ENCODE measurements around the gene OPHN1. TPM values are rescaled to one million over a fixed set of nuclear protein-coding genes. Genes with fewer than 3 reads are reported as not detected.

Gene OPHN1
- total and polyA plus RNA-seq, 10 of the 15 experiments (the other 5 are each of a cell fraction or from before 2014, with no cell fraction given) = under 0.01 to 0.03 (median 0.03) TPM; not detected in 6

DNA sequence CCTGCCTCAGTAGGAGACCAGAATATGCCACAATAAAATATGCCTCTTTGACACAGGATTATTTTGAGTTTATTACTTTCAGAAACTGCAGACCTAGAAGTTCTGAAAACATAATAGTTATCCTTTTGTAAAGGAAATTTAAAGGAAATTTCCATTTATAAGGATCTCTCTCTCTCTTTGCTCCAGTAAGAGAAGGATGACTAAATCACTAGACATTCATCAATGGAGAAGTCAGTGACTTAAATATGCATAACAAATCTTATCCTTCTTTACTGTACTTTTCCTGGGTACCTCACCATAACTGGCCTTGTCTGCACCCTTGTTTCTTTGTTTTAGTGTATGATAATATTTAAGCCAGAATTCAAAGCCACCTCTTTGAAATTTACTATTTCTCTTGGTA lies 28.3 kb upstream of the OPHN1 start:
- POLR2A ChIA-PET = no interaction called here
- H3K4me1 ChIP-seq (ENCODE audit: control insufficient read depth, insufficient read depth, low read length) = no peaks in the 10 kb centered on the region
- no peaks in the 10 kb centered on the region for H3K36me3 ChIP-seq (ENCODE audit: control insufficient read depth in 2 of 2, insufficient read depth in 2 of 2, low read length in 1 of 2)

DNA sequence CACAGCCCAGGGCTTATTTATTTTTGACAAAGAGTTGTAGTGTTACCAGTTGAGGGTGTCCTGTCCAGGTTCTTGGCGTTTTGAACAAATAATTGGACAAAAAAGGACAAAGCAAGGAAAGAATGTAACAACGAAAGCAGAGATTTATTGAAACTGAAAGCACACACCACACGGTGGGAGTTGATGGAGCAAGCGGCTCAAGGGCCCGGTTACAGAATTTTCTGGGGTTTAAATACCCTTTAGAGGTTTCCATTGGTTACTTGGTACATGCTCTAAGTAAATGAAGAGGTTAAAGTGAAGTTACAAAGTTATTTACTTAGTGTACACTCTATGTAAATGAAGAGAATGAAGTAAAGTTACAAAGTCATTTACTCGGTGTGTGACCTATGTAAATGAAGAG lies 27.8 kb upstream of the OPHN1 start:
- Histone ChIP-seq H3K4me2 (ENCODE audit: control insufficient read depth, insufficient read depth) (no peak overlapping the region), H3K4me3 (no peak overlapping the region), H3K27ac (ENCODE audit: control insufficient read depth, insufficient read depth) (no peak overlapping the region), H3K9me3 (replicated peaks; ENCODE audit: control insufficient read depth, insufficient read depth, low read length) (no peaks in the 10 kb centered on the region), H3K36me3 (ENCODE audit: control insufficient read depth in 2 of 2, insufficient read depth in 2 of 2, low read length in 1 of 2) (no peaks in the 10 kb centered on the region), H2AFZ (ENCODE audit: control insufficient read depth, low read depth, low read length) (no peak overlapping the region), H3K4me1 (ENCODE audit: control insufficient read depth, insufficient read depth, low read length) (no peaks in the 10 kb centered on the region), H3K27me3 (replicated peaks in 1 of 2; ENCODE audit: control insufficient read depth in 2 of 2, insufficient read depth in 2 of 2, low read length in 1 of 2) (no peaks in the 10 kb centered on the region), H4K20me1 (ENCODE audit: control insufficient read depth, insufficient read depth) (no peaks in the 10 kb centered on the region), H3K79me2 (ENCODE audit: control insufficient read depth, insufficient read depth, low read length) (no peaks in the 10 kb centered on the region), H3K9ac (ENCODE audit: control insufficient read depth, insufficient read depth, low read length) (no peak overlapping the region)
- POLR2A ChIA-PET = no interaction called here
- BruUV-seq (replicated peaks) = no TSS peak
- FAIRE-seq = no peak
- CTCF ChIA-PET = no interaction called here
- in situ Hi-C loops (cut with MboI) = loop anchor here (10.0 kb wide), 1 partner anchor 266 kb away; no protein-coding TSS in a partner anchor
- DNase-seq (ENCODE audit: low read depth, low spot score) = no peak
- SMC1A ChIA-PET (ENCODE audit: uncharacterized antibody, unreplicated experiment) = no interaction called here
- RAD21 ChIA-PET (ENCODE audit: unreplicated experiment) = no interaction called here
- ATAC-seq = no peak
- intact Hi-C loops (cut with micrococcal nuclease; ENCODE audit: unreplicated experiment) = loop anchor here (10.0 kb wide), 1 partner anchor 1856 kb away; no protein-coding TSS in a partner anchor
- WGBS (ENCODE audit: insufficient coverage, insufficient replicate concordance, low lambda C conversion rate, missing lambda C conversion rate) = 10% methylated on average over 6 of the region's 6 CpGs
- TF ChIP-seq, protein P1, sequence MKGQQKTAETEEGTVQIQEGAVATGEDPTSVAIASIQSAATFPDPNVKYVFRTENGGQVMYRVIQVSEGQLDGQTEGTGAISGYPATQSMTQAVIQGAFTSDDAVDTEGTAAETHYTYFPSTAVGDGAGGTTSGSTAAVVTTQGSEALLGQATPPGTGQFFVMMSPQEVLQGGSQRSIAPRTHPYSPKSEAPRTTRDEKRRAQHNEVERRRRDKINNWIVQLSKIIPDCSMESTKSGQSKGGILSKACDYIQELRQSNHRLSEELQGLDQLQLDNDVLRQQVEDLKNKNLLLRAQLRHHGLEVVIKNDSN (IDR thresholded peaks at IDR 0.05; ENCODE audit: borderline replicate concordance, extremely low read length, insufficient read depth, low read depth, low read length) = no peak
- TF ChIP-seq, protein P2, sequence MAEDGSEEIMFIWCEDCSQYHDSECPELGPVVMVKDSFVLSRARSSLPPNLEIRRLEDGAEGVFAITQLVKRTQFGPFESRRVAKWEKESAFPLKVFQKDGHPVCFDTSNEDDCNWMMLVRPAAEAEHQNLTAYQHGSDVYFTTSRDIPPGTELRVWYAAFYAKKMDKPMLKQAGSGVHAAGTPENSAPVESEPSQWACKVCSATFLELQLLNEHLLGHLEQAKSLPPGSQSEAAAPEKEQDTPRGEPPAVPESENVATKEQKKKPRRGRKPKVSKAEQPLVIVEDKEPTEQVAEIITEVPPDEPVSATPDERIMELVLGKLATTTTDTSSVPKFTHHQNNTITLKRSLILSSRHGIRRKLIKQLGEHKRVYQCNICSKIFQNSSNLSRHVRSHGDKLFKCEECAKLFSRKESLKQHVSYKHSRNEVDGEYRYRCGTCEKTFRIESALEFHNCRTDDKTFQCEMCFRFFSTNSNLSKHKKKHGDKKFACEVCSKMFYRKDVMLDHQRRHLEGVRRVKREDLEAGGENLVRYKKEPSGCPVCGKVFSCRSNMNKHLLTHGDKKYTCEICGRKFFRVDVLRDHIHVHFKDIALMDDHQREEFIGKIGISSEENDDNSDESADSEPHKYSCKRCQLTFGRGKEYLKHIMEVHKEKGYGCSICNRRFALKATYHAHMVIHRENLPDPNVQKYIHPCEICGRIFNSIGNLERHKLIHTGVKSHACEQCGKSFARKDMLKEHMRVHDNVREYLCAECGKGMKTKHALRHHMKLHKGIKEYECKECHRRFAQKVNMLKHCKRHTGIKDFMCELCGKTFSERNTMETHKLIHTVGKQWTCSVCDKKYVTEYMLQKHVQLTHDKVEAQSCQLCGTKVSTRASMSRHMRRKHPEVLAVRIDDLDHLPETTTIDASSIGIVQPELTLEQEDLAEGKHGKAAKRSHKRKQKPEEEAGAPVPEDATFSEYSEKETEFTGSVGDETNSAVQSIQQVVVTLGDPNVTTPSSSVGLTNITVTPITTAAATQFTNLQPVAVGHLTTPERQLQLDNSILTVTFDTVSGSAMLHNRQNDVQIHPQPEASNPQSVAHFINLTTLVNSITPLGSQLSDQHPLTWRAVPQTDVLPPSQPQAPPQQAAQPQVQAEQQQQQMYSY (CRISPR knock-in tag; IDR thresholded peaks at IDR 0.05) = no peak
- TF ChIP-seq ASH2L (IDR thresholded peaks at IDR 0.05; ENCODE audit: borderline replicate concordance, low read depth) (no peak), NBN (IDR thresholded peaks at IDR 0.05) (no peak), SMAD1 (IDR thresholded peaks at IDR 0.05; ENCODE audit: low read depth, partially characterized antibody) (no peak), CREM (IDR thresholded peaks at IDR 0.05; ENCODE audit: low read depth) (no peak), JUND (IDR thresholded peaks at IDR 0.05; ENCODE audit: low read depth, low read length) (no peak), POLR2AphosphoS5 (IDR thresholded peaks at IDR 0.05; ENCODE audit: low read length) (no peak), CHD2 (IDR thresholded peaks at IDR 0.05; ENCODE audit: borderline replicate concordance, low read depth, low read length) (no peak), ZNF384 (IDR thresholded peaks at IDR 0.05; ENCODE audit: borderline replicate concordance, low read depth, low read length) (no peak), CBX3 (IDR thresholded peaks at IDR 0.05; ENCODE audit: borderline replicate concordance, low read depth) (no peak), RCOR1 (conservative IDR thresholded peaks at IDR 0.05; ENCODE audit: low read depth, low read length) (no peak)

More for the DNA sequence above, 28.3 kb upstream of the OPHN1 start:
- H3K79me2 ChIP-seq (ENCODE audit: control insufficient read depth, insufficient read depth, low read length) = no peaks in the 10 kb centered on the region
- RAD21 ChIA-PET (ENCODE audit: unreplicated experiment) = no interaction called here
- H3K4me3 ChIP-seq = no peak overlapping the region
- no peaks in the 10 kb centered on the region for H3K27me3 ChIP-seq (replicated peaks in 1 of 2; ENCODE audit: control insufficient read depth in 2 of 2, insufficient read depth in 2 of 2, low read length in 1 of 2)
- DNase-seq (ENCODE audit: low read depth, low spot score) = no peak
- in situ Hi-C loops (cut with MboI) = loop anchor here (10.0 kb wide), 1 partner anchor 267 kb away; no protein-coding TSS in a partner anchor
- SMC1A ChIA-PET (ENCODE audit: uncharacterized antibody, unreplicated experiment) = no interaction called here
- intact Hi-C loops (cut with micrococcal nuclease; ENCODE audit: unreplicated experiment) = loop anchor here (10.0 kb wide), 1 partner anchor 1857 kb away; no protein-coding TSS in a partner anchor
- no peak overlapping the region for H3K4me2 ChIP-seq (ENCODE audit: control insufficient read depth, insufficient read depth)
- no peak overlapping the region for H3K9ac ChIP-seq (ENCODE audit: control insufficient read depth, insufficient read depth, low read length)
- no peaks in the 10 kb centered on the region for H4K20me1 ChIP-seq (ENCODE audit: control insufficient read depth, insufficient read depth)
- CTCF ChIA-PET = no interaction called here
- no peak for FAIRE-seq
- no peak overlapping the region for H2AFZ ChIP-seq (ENCODE audit: control insufficient read depth, low read depth, low read length)
- H3K27ac ChIP-seq (ENCODE audit: control insufficient read depth, insufficient read depth) = no peak overlapping the region
- no TSS peak for BruUV-seq (replicated peaks)
- H3K9me3 ChIP-seq (replicated peaks; ENCODE audit: control insufficient read depth, insufficient read depth, low read length) = no peaks in the 10 kb centered on the region
- no peak for TF ChIP-seq ZNF24 (IDR thresholded peaks at IDR 0.05)
- no peak for TF ChIP-seq BHLHE40 (IDR thresholded peaks at IDR 0.05; ENCODE audit: borderline replicate concordance in 1 of 2, low read depth in 2 of 2, low read length in 1 of 2)
- TF ChIP-seq CBX3 (IDR thresholded peaks at IDR 0.05; ENCODE audit: borderline replicate concordance, low read depth) = no peak
- no peak for TF ChIP-seq ZNF217 (IDR thresholded peaks at IDR 0.05)
- no peak for TF ChIP-seq PML (IDR thresholded peaks at IDR 0.05; ENCODE audit: low read length)
- TF ChIP-seq SMAD1 (IDR thresholded peaks at IDR 0.05; ENCODE audit: low read depth, partially characterized antibody) = no peak
- TF ChIP-seq KLF5 (IDR thresholded peaks at IDR 0.05; ENCODE audit: partially characterized antibody) = no peak
- no peak for TF ChIP-seq ZNF207 (IDR thresholded peaks at IDR 0.05; ENCODE audit: borderline replicate concordance)
- no peak for TF ChIP-seq SIX5 (IDR thresholded peaks at IDR 0.05; ENCODE audit: low read depth, low read length, severe bottlenecking)
- ATAC-seq = no peak
